HL-60 (cell line): Measurements from ENCODE around the gene C1orf56.

Experiments used
- GABPA ChIP-seq: IDR thresholded peaks from 2 replicates; pipeline ENCODE4 v1.6.1; 2012; ENCODE audit warnings: low read depth
- POLR2AphosphoS5 ChIP-seq: IDR thresholded peaks from 2 replicates; pipeline ENCODE4 v1.6.1; 2012; ENCODE audit warnings: low read depth
- REST ChIP-seq: IDR thresholded peaks from 2 replicates; pipeline ENCODE4 v1.6.1; 2012; ENCODE audit warnings: low read depth; ENCODE audit not compliant: insufficient replicate concordance
- SPI1 ChIP-seq: IDR thresholded peaks from 2 replicates; pipeline ENCODE4 v1.6.1; 2012; ENCODE audit warnings: low read depth, mild to moderate bottlenecking, borderline replicate concordance
- TF ChIP-seq, protein P1 (sequence below): IDR thresholded peaks from one replicate; pipeline ENCODE4 v1.5.1; 2011; ENCODE audit warnings: low read length, control low read depth, inconsistent platforms; ENCODE audit not compliant: insufficient read depth

GRCh38 chr1:151039521-151039920 is 8.0 kb upstream of the C1orf56 start:
- no peak for TF ChIP-seq REST
- TF ChIP-seq, protein P1, sequence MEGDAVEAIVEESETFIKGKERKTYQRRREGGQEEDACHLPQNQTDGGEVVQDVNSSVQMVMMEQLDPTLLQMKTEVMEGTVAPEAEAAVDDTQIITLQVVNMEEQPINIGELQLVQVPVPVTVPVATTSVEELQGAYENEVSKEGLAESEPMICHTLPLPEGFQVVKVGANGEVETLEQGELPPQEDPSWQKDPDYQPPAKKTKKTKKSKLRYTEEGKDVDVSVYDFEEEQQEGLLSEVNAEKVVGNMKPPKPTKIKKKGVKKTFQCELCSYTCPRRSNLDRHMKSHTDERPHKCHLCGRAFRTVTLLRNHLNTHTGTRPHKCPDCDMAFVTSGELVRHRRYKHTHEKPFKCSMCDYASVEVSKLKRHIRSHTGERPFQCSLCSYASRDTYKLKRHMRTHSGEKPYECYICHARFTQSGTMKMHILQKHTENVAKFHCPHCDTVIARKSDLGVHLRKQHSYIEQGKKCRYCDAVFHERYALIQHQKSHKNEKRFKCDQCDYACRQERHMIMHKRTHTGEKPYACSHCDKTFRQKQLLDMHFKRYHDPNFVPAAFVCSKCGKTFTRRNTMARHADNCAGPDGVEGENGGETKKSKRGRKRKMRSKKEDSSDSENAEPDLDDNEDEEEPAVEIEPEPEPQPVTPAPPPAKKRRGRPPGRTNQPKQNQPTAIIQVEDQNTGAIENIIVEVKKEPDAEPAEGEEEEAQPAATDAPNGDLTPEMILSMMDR = no peak
- no peak for TF ChIP-seq POLR2AphosphoS5
- TF ChIP-seq GABPA = no peak
- no peak for TF ChIP-seq SPI1
